ENCODE results near the gene EPS8. TPM values are rescaled to one million over a fixed set of nuclear protein-coding genes. Genes with fewer than 3 reads are reported as not detected.

Gene EPS8
- polyA plus RNA-seq, 3 donors: 50.1 to 67.9 (median 65.5) TPM

GRCh38 chr12:15801770-15802744, 12.9 kb upstream of the EPS8 start:
- no peak for DNase-seq

- no peak for DNase-seq
Observed at GRCh38 chr12:15800278-15800677, 11.1 kb upstream of the EPS8 start.

- DNase-seq: no peak
Observed at GRCh38 chr12:15797818-15798217, 8.6 kb upstream of the EPS8 start.

GRCh38 chr12:15796493-15797141, 7.4 kb upstream of the EPS8 start:
- no peak for DNase-seq

GRCh38 chr12:15794836-15795235, 5.6 kb upstream of the EPS8 start:
- no peak for DNase-seq

- no peak for DNase-seq
Observed at GRCh38 chr12:15794196-15794595, 5.0 kb upstream of the EPS8 start.

- DNase-seq: peak; percentile 51
Observed at GRCh38 chr12:15788233-15789219, 662 bp downstream of the EPS8 start.

GRCh38 chr12:15787778-15788177, 1.4 kb downstream of the EPS8 start:
- no peak for DNase-seq

- DNase-seq: no peak
Observed at GRCh38 chr12:15786772-15787171, 2.4 kb downstream of the EPS8 start.

GRCh38 chr12:15783288-15783687, 5.9 kb downstream of the EPS8 start:
- no peak for DNase-seq

GRCh38 chr12:15782667-15783066, 6.5 kb downstream of the EPS8 start:
- no peak for DNase-seq

- DNase-seq: no peak
Observed at GRCh38 chr12:15779925-15780324, 9.3 kb downstream of the EPS8 start.

- DNase-seq: no peak
Observed at GRCh38 chr12:15778126-15778525, 11.1 kb downstream of the EPS8 start.

- DNase-seq: peak; percentile 16
Observed at GRCh38 chr12:15777355-15778012, 11.7 kb downstream of the EPS8 start.

GRCh38 chr12:15776532-15776931, 12.7 kb downstream of the EPS8 start:
- no peak for DNase-seq

- no peak for DNase-seq
Observed at GRCh38 chr12:15774819-15775218, 14.4 kb downstream of the EPS8 start.

- no peak for DNase-seq
Observed at GRCh38 chr12:15772405-15773018, 16.7 kb downstream of the EPS8 start.

- no peak for DNase-seq
Observed at GRCh38 chr12:15770581-15770980, 18.6 kb downstream of the EPS8 start.

GRCh38 chr12:15770021-15770420, 19.2 kb downstream of the EPS8 start:
- no peak for DNase-seq

- no peak for DNase-seq
Observed at GRCh38 chr12:15769586-15769985, 19.6 kb downstream of the EPS8 start.

GRCh38 chr12:15767301-15767700, 21.9 kb downstream of the EPS8 start:
- no peak for DNase-seq

All from renal pelvis (tissue), 4 donors.